Neural cell (in vitro differentiated cells): Measurements from ENCODE around the gene BMPR1A.

ENCODE experiments used
- CTCF ChIP-seq: fragments of 450-650 bp; IDR thresholded peaks from 2 replicates; pipeline ENCODE4 v1.5.1; 2014; ENCODE audit warnings: antibody characterized with exemption, mild to moderate bottlenecking, moderate library complexity; ENCODE audit not compliant: poor library complexity, severe bottlenecking
- EP300 ChIP-seq: fragments of 450-650 bp; conservative IDR thresholded peaks from 2 replicates; pipeline ENCODE4 v1.6.1; 2014; ENCODE audit warnings: antibody characterized with exemption, mild to moderate bottlenecking, moderate library complexity; ENCODE audit not compliant: poor library complexity, severe bottlenecking
- MXI1 ChIP-seq: fragments of 450-650 bp; conservative IDR thresholded peaks from 2 replicates; pipeline ENCODE4 v1.6.1; 2014; ENCODE audit warnings: antibody characterized with exemption, mild to moderate bottlenecking; ENCODE audit not compliant: poor library complexity, severe bottlenecking
- POLR2AphosphoS5 ChIP-seq: IDR thresholded peaks from 2 replicates; pipeline ENCODE4 v1.6.1; 2012
- REST ChIP-seq: IDR thresholded peaks from 2 replicates; pipeline ENCODE4 v1.6.1; 2012; ENCODE audit warnings: borderline replicate concordance
- TAF1 ChIP-seq: IDR thresholded peaks from 2 replicates; pipeline ENCODE4 v1.6.1; 2012; ENCODE audit warnings: low read depth

DNA sequence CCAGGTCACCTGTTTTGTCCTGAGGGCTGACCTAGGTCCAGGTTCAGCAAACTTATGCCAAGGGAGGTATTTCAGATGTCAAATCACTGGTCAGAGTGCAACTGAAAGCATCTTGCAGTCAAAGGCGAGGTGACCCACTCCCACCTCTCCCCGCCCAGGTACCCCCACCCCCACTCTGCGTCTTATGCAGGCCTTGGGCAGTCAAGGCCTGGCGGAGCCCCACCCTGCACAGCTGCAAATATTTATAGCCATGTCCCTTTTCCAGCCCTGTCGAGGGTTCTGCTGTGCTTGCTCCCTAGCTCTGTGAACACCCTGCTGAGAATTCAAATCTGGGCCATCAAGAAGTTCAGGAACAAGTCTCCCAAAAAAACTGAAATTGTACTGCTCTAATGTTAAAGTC lies 40.6 kb upstream of the BMPR1A start:
- no peak for TF ChIP-seq CTCF
- no peak for TF ChIP-seq EP300
- no peak for TF ChIP-seq REST
- TF ChIP-seq MXI1: no peak
- no peak for TF ChIP-seq POLR2AphosphoS5
- no peak for TF ChIP-seq TAF1
